Measurements from ENCODE around the gene ARG2. TPM values are rescaled to one million over a fixed set of nuclear protein-coding genes. Genes with fewer than 3 reads are reported as not detected.

The ARG2 gene
- total RNA-seq, 1 donor = 3.9 TPM

DNA sequence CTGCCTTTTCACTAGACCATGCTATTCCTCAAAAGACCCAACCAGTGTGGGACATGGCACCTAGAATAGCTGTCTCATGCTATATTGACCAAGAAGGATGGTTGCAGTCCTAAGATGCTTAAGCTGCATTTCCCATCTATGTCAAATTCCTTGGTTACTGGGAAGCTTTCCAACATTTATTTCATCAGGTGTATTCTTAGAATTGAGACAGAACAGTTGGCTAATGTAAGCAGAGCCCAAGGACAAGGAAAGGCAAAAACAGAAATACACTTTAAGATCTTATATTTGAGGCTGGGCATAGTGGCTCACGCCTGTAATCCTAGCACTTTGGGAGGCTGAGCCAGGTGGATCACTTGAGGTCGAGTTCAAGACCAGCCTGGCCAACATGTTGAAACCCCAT lies 24.7 kb downstream of the ARG2 start:
- no peak overlapping the region for H3K4me3 ChIP-seq (ENCODE audit: low read depth, low read length)
- TF ChIP-seq, protein P1, sequence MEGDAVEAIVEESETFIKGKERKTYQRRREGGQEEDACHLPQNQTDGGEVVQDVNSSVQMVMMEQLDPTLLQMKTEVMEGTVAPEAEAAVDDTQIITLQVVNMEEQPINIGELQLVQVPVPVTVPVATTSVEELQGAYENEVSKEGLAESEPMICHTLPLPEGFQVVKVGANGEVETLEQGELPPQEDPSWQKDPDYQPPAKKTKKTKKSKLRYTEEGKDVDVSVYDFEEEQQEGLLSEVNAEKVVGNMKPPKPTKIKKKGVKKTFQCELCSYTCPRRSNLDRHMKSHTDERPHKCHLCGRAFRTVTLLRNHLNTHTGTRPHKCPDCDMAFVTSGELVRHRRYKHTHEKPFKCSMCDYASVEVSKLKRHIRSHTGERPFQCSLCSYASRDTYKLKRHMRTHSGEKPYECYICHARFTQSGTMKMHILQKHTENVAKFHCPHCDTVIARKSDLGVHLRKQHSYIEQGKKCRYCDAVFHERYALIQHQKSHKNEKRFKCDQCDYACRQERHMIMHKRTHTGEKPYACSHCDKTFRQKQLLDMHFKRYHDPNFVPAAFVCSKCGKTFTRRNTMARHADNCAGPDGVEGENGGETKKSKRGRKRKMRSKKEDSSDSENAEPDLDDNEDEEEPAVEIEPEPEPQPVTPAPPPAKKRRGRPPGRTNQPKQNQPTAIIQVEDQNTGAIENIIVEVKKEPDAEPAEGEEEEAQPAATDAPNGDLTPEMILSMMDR (IDR thresholded peaks at IDR 0.05; ENCODE audit: insufficient read depth, low read depth, low read length) = no peak
- no peak for DNase-seq (ENCODE audit: low read depth)

DNA sequence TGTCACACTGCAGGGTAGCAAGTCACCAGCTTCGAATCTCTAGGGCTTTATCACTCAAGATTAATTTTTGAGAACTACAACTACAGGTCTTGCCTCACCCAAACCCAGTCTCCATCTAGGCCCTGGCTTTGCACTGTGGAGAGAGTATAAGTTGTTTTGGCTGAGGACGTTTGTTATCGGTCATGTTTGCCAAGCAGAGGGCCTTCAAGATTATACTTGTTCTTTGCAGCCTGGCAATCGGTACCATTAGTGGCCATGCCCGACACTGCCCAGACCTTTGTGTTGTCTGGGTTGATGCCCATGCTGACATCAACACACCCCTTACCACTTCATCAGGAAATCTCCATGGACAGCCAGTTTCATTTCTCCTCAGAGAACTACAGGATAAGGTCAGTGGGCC lies 25.7 kb downstream of the ARG2 start:
- TF ChIP-seq, protein P1 (IDR thresholded peaks at IDR 0.05; ENCODE audit: insufficient read depth, low read depth, low read length) = no peak
- H3K4me3 ChIP-seq (ENCODE audit: low read depth, low read length) = no peak overlapping the region
- no peak for DNase-seq (ENCODE audit: low read depth)

DNA sequence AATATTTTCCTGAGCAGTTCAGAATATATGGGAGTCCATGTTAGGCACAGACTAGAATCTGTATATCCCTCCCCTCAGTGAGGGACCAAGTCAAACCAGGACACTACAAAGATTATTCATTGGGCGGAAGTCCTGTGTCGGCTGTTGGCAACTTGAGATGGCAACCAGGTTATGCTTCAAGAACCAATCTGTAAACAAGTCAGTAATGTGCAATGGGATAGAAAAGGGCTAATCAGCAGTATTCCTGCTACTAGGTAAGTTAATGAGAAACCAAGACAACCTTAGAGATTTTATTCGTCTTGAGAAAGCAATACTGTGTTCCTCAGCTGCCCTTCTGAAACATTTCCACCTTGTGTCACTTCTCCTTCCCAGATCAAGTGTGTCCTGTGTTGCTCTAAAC lies 26.4 kb downstream of the ARG2 start:
- TF ChIP-seq, protein P1 (IDR thresholded peaks at IDR 0.05; ENCODE audit: insufficient read depth, low read depth, low read length) = no peak
- no peak for DNase-seq (ENCODE audit: low read depth)
- H3K4me3 ChIP-seq (ENCODE audit: low read depth, low read length) = no peak overlapping the region

DNA sequence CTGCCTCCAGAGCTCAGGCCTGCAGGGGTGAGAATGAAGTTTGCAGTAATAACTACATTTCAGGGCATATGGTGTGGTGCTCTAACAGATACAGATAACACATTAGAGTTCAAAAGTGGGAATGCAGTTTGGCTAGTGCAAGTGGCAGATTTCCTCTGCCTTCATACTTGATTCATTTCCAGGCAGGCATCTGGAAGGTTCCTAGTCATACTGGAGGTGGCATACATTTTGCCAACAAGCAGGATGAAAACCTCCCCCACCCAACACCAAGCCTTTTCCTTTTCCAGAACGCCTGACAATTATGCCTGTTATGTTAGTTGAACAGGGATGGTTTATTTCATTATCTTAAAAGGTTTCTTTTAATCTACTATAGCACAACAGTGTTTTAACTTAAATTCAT lies 30.4 kb downstream of the ARG2 start:
- TF ChIP-seq, protein P1 (IDR thresholded peaks at IDR 0.05; ENCODE audit: insufficient read depth, low read depth, low read length) = no peak
- DNase-seq (ENCODE audit: low read depth) = no peak

DNA sequence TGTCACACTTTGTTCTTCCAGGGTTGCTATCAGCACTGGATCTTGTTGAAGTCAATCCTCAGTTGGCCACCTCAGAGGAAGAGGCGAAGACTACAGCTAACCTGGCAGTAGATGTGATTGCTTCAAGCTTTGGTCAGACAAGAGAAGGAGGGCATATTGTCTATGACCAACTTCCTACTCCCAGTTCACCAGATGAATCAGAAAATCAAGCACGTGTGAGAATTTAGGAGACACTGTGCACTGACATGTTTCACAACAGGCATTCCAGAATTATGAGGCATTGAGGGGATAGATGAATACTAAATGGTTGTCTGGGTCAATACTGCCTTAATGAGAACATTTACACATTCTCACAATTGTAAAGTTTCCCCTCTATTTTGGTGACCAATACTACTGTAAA lies 31.0 kb downstream of the ARG2 start:
- TF ChIP-seq, protein P1 (IDR thresholded peaks at IDR 0.05; ENCODE audit: insufficient read depth, low read depth, low read length) = no peak
- peak; percentile 61 for DNase-seq (ENCODE audit: low read depth)
- H3K4me3 ChIP-seq (ENCODE audit: low read depth, low read length) = no peak overlapping the region

More for the DNA sequence above, 30.4 kb downstream of the ARG2 start:
- no peak overlapping the region for H3K4me3 ChIP-seq (ENCODE audit: low read depth, low read length)

DNA sequence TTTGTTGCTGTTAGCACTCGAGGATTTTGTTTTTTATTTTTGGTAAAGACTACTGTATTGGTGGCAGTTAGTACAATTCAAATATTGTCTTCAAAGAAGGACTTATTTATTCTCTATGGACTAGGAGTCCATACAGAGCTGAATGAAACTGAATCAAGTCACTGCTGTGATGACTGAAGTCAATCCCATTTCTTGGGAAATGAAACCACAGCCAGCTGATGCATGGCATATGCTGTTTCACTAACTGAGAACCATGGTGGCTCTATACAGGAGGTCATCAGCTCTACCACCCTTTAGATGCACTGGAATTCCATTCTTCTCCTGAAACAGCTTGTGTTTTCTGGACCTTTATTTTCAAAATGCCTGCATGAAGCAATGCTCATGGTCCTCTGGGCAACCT lies 32.5 kb downstream of the ARG2 start:
- no peak for DNase-seq (ENCODE audit: low read depth)
- no peak overlapping the region for H3K4me3 ChIP-seq (ENCODE audit: low read depth, low read length)
- TF ChIP-seq, protein P1 (IDR thresholded peaks at IDR 0.05; ENCODE audit: insufficient read depth, low read depth, low read length) = no peak

DNA sequence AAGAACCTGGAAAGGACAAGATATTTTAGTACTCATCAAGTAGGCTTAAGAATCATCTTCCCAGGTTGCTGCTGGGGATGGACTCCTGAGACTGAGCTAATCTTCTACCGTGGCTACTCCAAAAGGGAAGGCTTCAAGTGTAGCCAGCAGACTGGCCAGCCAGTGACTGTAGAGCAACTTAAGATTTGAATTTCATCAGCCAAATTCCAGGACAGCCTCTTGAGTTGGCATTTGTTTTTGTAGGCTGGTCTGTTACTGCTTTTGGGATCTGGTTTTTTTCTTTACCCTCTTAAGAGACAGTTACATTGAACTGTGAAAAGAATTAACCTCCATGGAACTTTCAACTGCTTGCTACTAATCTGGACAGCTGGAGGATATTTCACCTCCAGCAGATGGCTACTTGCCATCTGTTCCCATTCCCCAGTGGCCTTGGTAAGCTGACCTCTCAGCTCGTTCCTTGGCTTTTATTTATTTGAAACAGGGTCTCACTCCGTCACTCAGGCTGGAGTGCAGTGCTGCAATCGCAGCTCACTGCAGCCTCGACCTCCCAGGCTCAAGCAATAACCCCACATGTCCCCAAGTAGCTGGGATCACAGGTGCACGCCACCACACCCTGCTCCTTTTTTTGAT lies 34.0 kb downstream of the ARG2 start:
- TF ChIP-seq, protein P1 (IDR thresholded peaks at IDR 0.05; ENCODE audit: insufficient read depth, low read depth, low read length) = no peak
- peak; percentile 74 for DNase-seq (ENCODE audit: low read depth)

More for the DNA sequence above, 34.0 kb downstream of the ARG2 start:
- H3K4me3 ChIP-seq (ENCODE audit: low read depth, low read length) = no peak overlapping the region

Data from fibroblast of villous mesenchyme (primary cell).